Measurements from ENCODE around the gene CPED1.

The CPED1 gene

GRCh38 chr7:121099572-121099971, 111.1 kb downstream of the CPED1 start:
- no peak for ATAC-seq
- TF ChIP-seq CREB5 (CRISPR knock-in tag; IDR thresholded peaks at IDR 0.05; ENCODE audit: low read depth) (no peak), TCF4 (CRISPR knock-in tag; IDR thresholded peaks at IDR 0.05; ENCODE audit: borderline replicate concordance) (no peak), CSDC2 (CRISPR knock-in tag; IDR thresholded peaks at IDR 0.05) (no peak), CSRNP3 (CRISPR knock-in tag; IDR thresholded peaks at IDR 0.05) (no peak), SNAI2 (CRISPR knock-in tag; IDR thresholded peaks at IDR 0.05) (no peak), ZNF8 (CRISPR knock-in tag; IDR thresholded peaks at IDR 0.05) (no peak), TOX (CRISPR knock-in tag; IDR thresholded peaks at IDR 0.05; ENCODE audit: borderline replicate concordance) (no peak), BACH2 (CRISPR knock-in tag; IDR thresholded peaks at IDR 0.05; ENCODE audit: borderline replicate concordance) (no peak), ARNTL (CRISPR knock-in tag; IDR thresholded peaks at IDR 0.05; ENCODE audit: borderline replicate concordance, low read depth) (no peak), ZNF70 (CRISPR knock-in tag; IDR thresholded peaks at IDR 0.05) (no peak), POU6F1 (CRISPR knock-in tag; IDR thresholded peaks at IDR 0.05; ENCODE audit: borderline replicate concordance, low read depth) (no peak), ZNF565 (CRISPR knock-in tag; conservative IDR thresholded peaks at IDR 0.05; ENCODE audit: low read depth) (no peak), PATZ1 (CRISPR knock-in tag; IDR thresholded peaks at IDR 0.05; ENCODE audit: borderline replicate concordance) (no peak), ISL1 (CRISPR knock-in tag; IDR thresholded peaks at IDR 0.05) (no peak), ESRRG (CRISPR knock-in tag; IDR thresholded peaks at IDR 0.05) (no peak), ZC3H10 (CRISPR knock-in tag; IDR thresholded peaks at IDR 0.05) (no peak)

GRCh38 chr7:121101083-121101482, 112.6 kb downstream of the CPED1 start:
- no peak for ATAC-seq
- TF ChIP-seq ZNF565 (CRISPR knock-in tag; conservative IDR thresholded peaks at IDR 0.05; ENCODE audit: low read depth) = no peak

- ATAC-seq = no peak
Measured at GRCh38 chr7:121101621-121102020, 113.1 kb downstream of the CPED1 start.

More at GRCh38 chr7:121101621-121102020, 113.1 kb downstream of the CPED1 start:
- TF ChIP-seq TSHZ2 (CRISPR knock-in tag; IDR thresholded peaks at IDR 0.05) (no peak), ZC3H10 (CRISPR knock-in tag; IDR thresholded peaks at IDR 0.05) (no peak), CSDC2 (CRISPR knock-in tag; IDR thresholded peaks at IDR 0.05) (no peak), BACH2 (CRISPR knock-in tag; IDR thresholded peaks at IDR 0.05; ENCODE audit: borderline replicate concordance) (no peak), PPARA (CRISPR knock-in tag; IDR thresholded peaks at IDR 0.05; ENCODE audit: borderline replicate concordance) (no peak), POU6F1 (CRISPR knock-in tag; IDR thresholded peaks at IDR 0.05; ENCODE audit: borderline replicate concordance, low read depth) (no peak), ZNF70 (CRISPR knock-in tag; IDR thresholded peaks at IDR 0.05) (no peak), TOX (CRISPR knock-in tag; IDR thresholded peaks at IDR 0.05; ENCODE audit: borderline replicate concordance) (no peak), CREB5 (CRISPR knock-in tag; IDR thresholded peaks at IDR 0.05; ENCODE audit: low read depth) (no peak), CSRNP3 (CRISPR knock-in tag; IDR thresholded peaks at IDR 0.05) (no peak), ZNF565 (CRISPR knock-in tag; conservative IDR thresholded peaks at IDR 0.05; ENCODE audit: low read depth) (no peak), ZFP3 (CRISPR knock-in tag; IDR thresholded peaks at IDR 0.05) (no peak)

All from SK-N-SH treated with all-trans-retinoic acid at 6 μM for 48 hours (cell line).